GM12878 (cell line): ENCODE data around the gene REST. TPM values are rescaled to one million over a fixed set of nuclear protein-coding genes. Genes with fewer than 3 reads are reported as not detected.

Source experiments
- ATAC-seq: fragments of 200-7000 bp; cut with Tn5 transposase; 3 replicates; pipeline ENCODE4 v1.9.1; 2020; ENCODE audit warnings: mild to moderate bottlenecking, moderate library complexity
- BruUV-seq: library from RNA; stranded (reverse); fragments of 400-500 nt; replicated peaks from 2 replicates; lab custom pipeline; 2021; lab: Mats Ljungman, UMichigan
- CTCF ChIA-PET: fragments of 300-600 bp; sonication (Branson Sonifier 250); formaldehyde crosslinking; extraction: SDS; loops from one replicate; lab custom pipeline; 2021; ENCODE audit warnings: inconsistent platforms; lab: Yijun Ruan, JAX
- POLR2A ChIA-PET: fragments of 350-600 bp; formaldehyde crosslinking; extraction: SDS; loops from one replicate; lab custom pipeline; 2021; ENCODE audit warnings: inconsistent platforms; lab: Charles Lee
- RAD21 ChIA-PET: fragments of 300-600 bp; sonication (Branson Sonifier 250); formaldehyde crosslinking; loops from one replicate; lab custom pipeline; 2023; ENCODE audit warnings: antibody characterized with exemption; ENCODE audit not compliant: unreplicated experiment; lab: Charles Lee
- SMC1A ChIA-PET: fragments of 300-600 bp; sonication (Branson Sonifier 250); formaldehyde crosslinking; loops from one replicate; lab custom pipeline; 2023; ENCODE audit not compliant: unreplicated experiment, uncharacterized antibody; lab: Charles Lee
- DNase-seq: peaks from one replicate; pipeline ENCODE4 v3.0.0-alpha.2; 2011; ENCODE audit warnings: low read depth, low spot score
- FAIRE-seq: peaks from 3 replicates; lab custom pipeline; 2011; peaks lifted over from hg19 to GRCh38; lab: Jason Lieb, UNC
- H2AFZ ChIP-seq: 2 replicates; pipeline ENCODE4 v1.6.0; 2011; ENCODE audit warnings: low read depth, low read length, control low read depth; ENCODE audit not compliant: control insufficient read depth
- H3K27ac ChIP-seq: 2 replicates; pipeline ENCODE4 v1.5.1; 2011; ENCODE audit warnings: control low read depth; ENCODE audit not compliant: control insufficient read depth, insufficient read depth
- H3K27me3 ChIP-seq, 2 experiments: replicated peaks in 1 of 2; 2 replicates each; pipeline versions ENCODE4 v1.6.0 to v1.6.1; 2011; ENCODE audit warnings: low read length in 1 of 2; ENCODE audit not compliant: control insufficient read depth in 2 of 2, insufficient read depth in 2 of 2
- H3K36me3 ChIP-seq, 2 experiments: 2 replicates each; pipeline ENCODE4 v1.5.1; 2011; ENCODE audit warnings: low read length in 1 of 2; ENCODE audit not compliant: control insufficient read depth in 2 of 2, insufficient read depth in 2 of 2
- H3K4me1 ChIP-seq: 2 replicates; pipeline ENCODE4 v1.6.1; 2011; ENCODE audit warnings: mild to moderate bottlenecking, low read length, moderate library complexity, mixed read lengths; ENCODE audit not compliant: control insufficient read depth, insufficient read depth
- H3K4me2 ChIP-seq: 2 replicates; pipeline ENCODE4 v1.6.0; 2011; ENCODE audit warnings: control low read depth; ENCODE audit not compliant: control insufficient read depth, insufficient read depth
- H3K4me3 ChIP-seq: fragments of 200-600 bp; sonication (generic); 2 replicates; pipeline ENCODE4 v1.5.1; 2016
- H3K79me2 ChIP-seq: 2 replicates; pipeline ENCODE4 v1.6.0; 2011; ENCODE audit warnings: low read length; ENCODE audit not compliant: control insufficient read depth, insufficient read depth
- H3K9ac ChIP-seq: 2 replicates; pipeline ENCODE4 v1.8.0; 2011; ENCODE audit warnings: low read length, control low read depth, mixed read lengths; ENCODE audit not compliant: control insufficient read depth, insufficient read depth
- H3K9me3 ChIP-seq: replicated peaks from 3 replicates; pipeline ENCODE4 v1.5.1; 2011; ENCODE audit warnings: mild to moderate bottlenecking, low read length; ENCODE audit not compliant: control insufficient read depth, insufficient read depth
- H4K20me1 ChIP-seq: 2 replicates; pipeline ENCODE4 v1.6.0; 2011; ENCODE audit not compliant: control insufficient read depth, insufficient read depth
- MEF2A ChIP-seq: IDR thresholded peaks from 2 replicates; pipeline ENCODE4 v1.6.1; 2011; ENCODE audit warnings: low read depth, mild to moderate bottlenecking, low read length, moderate library complexity; ENCODE audit not compliant: insufficient read depth
- NBN ChIP-seq: fragments of 450-650 bp; IDR thresholded peaks from 2 replicates; pipeline ENCODE4 v1.6.1; 2016
- PAX8 ChIP-seq: fragments of 450-650 bp; IDR thresholded peaks from 2 replicates; pipeline ENCODE4 v1.6.1; 2017; ENCODE audit warnings: mild to moderate bottlenecking, moderate library complexity
- POLR2AphosphoS5 ChIP-seq: IDR thresholded peaks from 2 replicates; pipeline ENCODE4 v1.6.1; 2011; ENCODE audit warnings: mild to moderate bottlenecking, low read length, inconsistent platforms
- WGBS: methylation state at CpG from one replicate; pipeline ENCODE4 v1.1.6; 2016; ENCODE audit warnings: low lambda C conversion rate; ENCODE audit not compliant: insufficient replicate concordance, insufficient coverage; ENCODE audit errors: missing lambda C conversion rate; 5-methylcytosine and 5-hydroxymethylcytosine counted together
- in situ Hi-C: fragments of 300-500 bp; cut with MboI; formaldehyde crosslinking; loops from 9 replicates; pipeline ENCODE4 v1.14.3; 2018; ENCODE audit warnings: mixed read lengths
- intact Hi-C: fragments of 100-400 bp; cut with micrococcal nuclease; formaldehyde crosslinking; loops from one replicate; pipeline ENCODE4 v1.14.2; 2022; ENCODE audit not compliant: unreplicated experiment
- polyA plus RNA-seq, 11 experiments: library from polyadenylated mRNA; depleted of rRNA in 4 of 11; unstranded in 6 of 11; stranded (reverse) in 5 of 11; fragments of >200 nt; fragmentation: Nextera tagmentation in 4 of 11; fragmentation: Illumina TruSeq in 1 of 11; extraction: Ambion mirVana in 4 of 11; extraction: Trizol in 1 of 11; gene quantifications; 1 replicate in 1 of 11; 2 replicates in 10 of 11; pipeline versions ENCODE4 v1.2.1 to v1.2.3, GENCODE V29; 2011 to 2016; ENCODE audit warnings: inconsistent platforms in 2 of 11, missing spikeins in 2 of 11, low read depth in 1 of 11
- total RNA-seq, 4 experiments: library from RNA; depleted of rRNA in 3 of 4; stranded (reverse); fragments of >200 nt in 3 of 4; fragmentation: Illumina TruSeq in 1 of 4; extraction: Trizol in 1 of 4; gene quantifications; 2 replicates each; pipeline versions ENCODE4 v1.2.1 to v1.2.3, GENCODE V29; 2013 to 2021
- TF ChIP-seq, protein P1 (sequence below): fragments of 450-650 bp; IDR thresholded peaks from 2 replicates; pipeline ENCODE4 v1.6.1; 2017; ENCODE audit warnings: mild to moderate bottlenecking, low read depth, inconsistent platforms; ENCODE audit not compliant: poor library complexity, severe bottlenecking

Gene REST
- total and polyA plus RNA-seq, 10 of the 15 experiments (the other 5 are each of a cell fraction or from before 2014, with no cell fraction given) = 3.7 to 36.3 (median 20.4) TPM

DNA sequence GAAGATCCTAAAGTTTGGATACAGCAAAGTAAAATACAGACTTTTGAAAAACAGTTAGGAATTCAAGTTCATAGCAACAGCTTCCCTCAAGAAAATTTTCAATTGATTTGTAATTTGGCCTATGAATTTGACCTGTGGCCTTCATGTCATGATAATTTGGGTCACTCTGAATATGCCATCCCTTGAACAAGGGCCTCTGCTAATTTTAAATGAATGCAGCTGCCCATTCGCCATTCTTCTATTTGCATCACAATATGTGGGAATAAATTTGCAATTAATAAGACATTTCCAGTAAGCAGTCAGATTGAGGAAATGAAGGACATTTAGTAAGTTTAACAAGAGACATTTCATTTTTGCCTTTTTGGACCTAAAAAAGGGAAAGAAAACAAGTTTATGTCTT is 1.9 kb upstream of the REST start:
- no TSS peak for BruUV-seq
- intact Hi-C loops (loop anchor here (5.0 kb wide), 2 partner anchors 43 to 468 kb away; partner anchors contain the start of genes PAICS and PPAT), in situ Hi-C loops (no loop called here)
- WGBS = 0% methylated on average over 1 of the region's 1 CpG
- Histone ChIP-seq H3K9ac (no peak overlapping the region), H2AFZ (no peak overlapping the region), H3K4me2 (no peak overlapping the region), H3K4me1 (peaks cover 8% of the 10 kb centered on the region; the same call in 1 of the 2 replicates), H3K36me3 (no peaks in the 10 kb centered on the region), H3K4me3 (no peak overlapping the region), H3K9me3 (no peaks in the 10 kb centered on the region), H3K79me2 (peaks cover 22% of the 10 kb centered on the region), H3K27ac (no peak overlapping the region), H4K20me1 (no peaks in the 10 kb centered on the region), H3K27me3 (no peaks in the 10 kb centered on the region)
- ChIA-PET RAD21 (no interaction called here), POLR2A (interaction anchor here (0.7 kb wide), 1 partner anchor 79 kb away, joined by 3 read pairs; no protein-coding TSS in a partner anchor), SMC1A (no interaction called here), CTCF (no interaction called here)
- FAIRE-seq = no peak
- ATAC-seq = no peak
- TF ChIP-seq, protein P1, sequence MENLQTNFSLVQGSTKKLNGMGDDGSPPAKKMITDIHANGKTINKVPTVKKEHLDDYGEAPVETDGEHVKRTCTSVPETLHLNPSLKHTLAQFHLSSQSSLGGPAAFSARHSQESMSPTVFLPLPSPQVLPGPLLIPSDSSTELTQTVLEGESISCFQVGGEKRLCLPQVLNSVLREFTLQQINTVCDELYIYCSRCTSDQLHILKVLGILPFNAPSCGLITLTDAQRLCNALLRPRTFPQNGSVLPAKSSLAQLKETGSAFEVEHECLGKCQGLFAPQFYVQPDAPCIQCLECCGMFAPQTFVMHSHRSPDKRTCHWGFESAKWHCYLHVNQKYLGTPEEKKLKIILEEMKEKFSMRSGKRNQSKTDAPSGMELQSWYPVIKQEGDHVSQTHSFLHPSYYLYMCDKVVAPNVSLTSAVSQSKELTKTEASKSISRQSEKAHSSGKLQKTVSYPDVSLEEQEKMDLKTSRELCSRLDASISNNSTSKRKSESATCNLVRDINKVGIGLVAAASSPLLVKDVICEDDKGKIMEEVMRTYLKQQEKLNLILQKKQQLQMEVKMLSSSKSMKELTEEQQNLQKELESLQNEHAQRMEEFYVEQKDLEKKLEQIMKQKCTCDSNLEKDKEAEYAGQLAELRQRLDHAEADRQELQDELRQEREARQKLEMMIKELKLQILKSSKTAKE = no peak
- no peak for TF ChIP-seq MEF2A
- no peak for TF ChIP-seq POLR2AphosphoS5
- TF ChIP-seq NBN = no peak
- no peak for TF ChIP-seq PAX8
- no peak for DNase-seq
